ENCODE data around the gene IQSEC3. TPM values are rescaled to one million over a fixed set of nuclear protein-coding genes. Genes with fewer than 3 reads are reported as not detected.

The IQSEC3 gene
- total RNA-seq, 1 donor from 2014 or later = 2.3 TPM

- intact Hi-C loops (cut with DNase I) = no loop called here
- DNase-seq (ENCODE audit: missing footprints) (no peak), ATAC-seq (no peak)
Measured at GRCh38 chr12:198705-199104, 132.1 kb downstream of the IQSEC3 start.

- ATAC-seq (no peak), DNase-seq (ENCODE audit: missing footprints) (no peak)
- intact Hi-C loops (cut with DNase I) = no loop called here
Measured at GRCh38 chr12:201361-201760, 134.8 kb downstream of the IQSEC3 start.

GRCh38 chr12:202081-202731, 135.6 kb downstream of the IQSEC3 start:
- ATAC-seq (no peak), DNase-seq (ENCODE audit: missing footprints) (peak; percentile 53)
- intact Hi-C loops (cut with DNase I) = no loop called here

- ATAC-seq (no peak), DNase-seq (ENCODE audit: missing footprints) (no peak)
- intact Hi-C loops (cut with DNase I) = no loop called here
Measured at GRCh38 chr12:203074-203461, 136.5 kb downstream of the IQSEC3 start.

- ATAC-seq (peak; percentile 83), DNase-seq (ENCODE audit: missing footprints) (peak; percentile 66)
- intact Hi-C loops (cut with DNase I) = no loop called here
Measured at GRCh38 chr12:203462-204260, 137.1 kb downstream of the IQSEC3 start.

- DNase-seq (ENCODE audit: missing footprints) (peak; percentile 50), ATAC-seq (no peak)
- intact Hi-C loops (cut with DNase I) = no loop called here
Measured at GRCh38 chr12:204261-204678, 137.7 kb downstream of the IQSEC3 start.

- intact Hi-C loops (cut with DNase I) = no loop called here
- ATAC-seq (no peak), DNase-seq (ENCODE audit: missing footprints) (no peak)
Measured at GRCh38 chr12:205026-205425, 138.5 kb downstream of the IQSEC3 start.

- no peak for DNase-seq (ENCODE audit: missing footprints)
- intact Hi-C loops (cut with DNase I) = no loop called here
- ATAC-seq = no peak
Measured at GRCh38 chr12:206746-207440, 140.3 kb downstream of the IQSEC3 start.

- ATAC-seq = no peak
- intact Hi-C loops (cut with DNase I) = no loop called here
Measured at GRCh38 chr12:207804-208203, 141.2 kb downstream of the IQSEC3 start.

GRCh38 chr12:208813-209212, 142.2 kb downstream of the IQSEC3 start:
- DNase-seq (ENCODE audit: missing footprints) (no peak), ATAC-seq (no peak)

More at GRCh38 chr12:207804-208203, 141.2 kb downstream of the IQSEC3 start:
- no peak for DNase-seq (ENCODE audit: missing footprints)

GRCh38 chr12:209246-209645, 142.7 kb downstream of the IQSEC3 start:
- DNase-seq (ENCODE audit: missing footprints) = no peak

More at GRCh38 chr12:208813-209212, 142.2 kb downstream of the IQSEC3 start:
- intact Hi-C loops (cut with DNase I) = no loop called here

GRCh38 chr12:209851-210250, 143.3 kb downstream of the IQSEC3 start:
- intact Hi-C loops (cut with DNase I) = no loop called here
- DNase-seq (ENCODE audit: missing footprints) (no peak), ATAC-seq (no peak)

More at GRCh38 chr12:209246-209645, 142.7 kb downstream of the IQSEC3 start:
- intact Hi-C loops (cut with DNase I) = no loop called here
- no peak for ATAC-seq

- no peak for ATAC-seq
Measured at GRCh38 chr12:210277-211141, 143.9 kb downstream of the IQSEC3 start.

GRCh38 chr12:211142-211465, 144.5 kb downstream of the IQSEC3 start:
- intact Hi-C loops (cut with DNase I) = no loop called here
- ATAC-seq (no peak), DNase-seq (ENCODE audit: missing footprints) (no peak)

More at GRCh38 chr12:210277-211141, 143.9 kb downstream of the IQSEC3 start:
- intact Hi-C loops (cut with DNase I) = no loop called here
- no peak for DNase-seq (ENCODE audit: missing footprints)

- intact Hi-C loops (cut with DNase I) = no loop called here
- DNase-seq (ENCODE audit: missing footprints) (no peak), ATAC-seq (no peak)
Measured at GRCh38 chr12:211639-212414, 145.3 kb downstream of the IQSEC3 start.

- intact Hi-C loops (cut with DNase I) = no loop called here
- no peak for DNase-seq (ENCODE audit: missing footprints)
- ATAC-seq = no peak
Measured at GRCh38 chr12:212415-212714, 145.8 kb downstream of the IQSEC3 start.

- peak; percentile 30 for ATAC-seq
- DNase-seq (ENCODE audit: missing footprints) = no peak
- intact Hi-C loops (cut with DNase I) = no loop called here
Measured at GRCh38 chr12:212715-213526, 146.4 kb downstream of the IQSEC3 start.

GRCh38 chr12:213527-213932, 147.0 kb downstream of the IQSEC3 start:
- DNase-seq (ENCODE audit: missing footprints) = no peak
- ATAC-seq = no peak
- intact Hi-C loops (cut with DNase I) = no loop called here
